HEK293 (cell line): ENCODE results near the gene PBRM1.

ENCODE experiments used
- PBX3 ChIP-seq: sonication (generic); formaldehyde crosslinking; IDR thresholded peaks from 2 replicates; pipeline ENCODE4 v1.8.1; 2022; ENCODE audit warnings: mild to moderate bottlenecking, moderate library complexity, missing genetic modification reagents
- ZBTB17 ChIP-seq: fragments of 450-650 bp; formaldehyde crosslinking; IDR thresholded peaks from 2 replicates; pipeline ENCODE4 v1.5.1; 2016; ENCODE audit warnings: missing biosample characterization, missing genetic modification characterization
- ZNF10 ChIP-seq: fragments of 450-650 bp; formaldehyde crosslinking; IDR thresholded peaks from 2 replicates; pipeline ENCODE4 v1.5.1; 2017; ENCODE audit warnings: missing biosample characterization, missing genetic modification characterization
- ZNF138 ChIP-seq: fragments of 450-650 bp; formaldehyde crosslinking; IDR thresholded peaks from 2 replicates; pipeline ENCODE4 v1.5.1; 2016; ENCODE audit warnings: missing biosample characterization, missing genetic modification characterization, borderline replicate concordance
- ZNF174 ChIP-seq: fragments of 450-650 bp; formaldehyde crosslinking; IDR thresholded peaks from 2 replicates; pipeline ENCODE4 v1.5.0; 2017; ENCODE audit warnings: missing biosample characterization, mild to moderate bottlenecking, missing genetic modification characterization
- ZNF24 ChIP-seq: fragments of 450-650 bp; formaldehyde crosslinking; IDR thresholded peaks from 2 replicates; pipeline ENCODE4 v1.5.1; 2016; ENCODE audit warnings: missing biosample characterization, missing genetic modification characterization
- ZNF335 ChIP-seq: fragments of 450-650 bp; formaldehyde crosslinking; conservative IDR thresholded peaks from 2 replicates; pipeline ENCODE4 v1.5.1; 2016; ENCODE audit warnings: missing biosample characterization, missing genetic modification characterization
- ZNF624 ChIP-seq: fragments of 450-650 bp; formaldehyde crosslinking; IDR thresholded peaks from 2 replicates; pipeline ENCODE4 v1.5.1; 2017; ENCODE audit warnings: missing biosample characterization, missing genetic modification characterization
- ZNF768 ChIP-seq: fragments of 450-650 bp; formaldehyde crosslinking; IDR thresholded peaks from 2 replicates; pipeline ENCODE4 v1.5.1; 2018; ENCODE audit warnings: missing biosample characterization, mild to moderate bottlenecking, missing genetic modification characterization
- ZNF791 ChIP-seq: fragments of 450-650 bp; formaldehyde crosslinking; IDR thresholded peaks from 2 replicates; pipeline ENCODE4 v1.5.1; 2016; ENCODE audit warnings: missing biosample characterization, missing genetic modification characterization
- TF ChIP-seq, protein P1 (sequence below): fragments of 450-650 bp; formaldehyde crosslinking; IDR thresholded peaks from 2 replicates; pipeline ENCODE4 v1.5.1; 2016; ENCODE audit warnings: missing biosample characterization, missing genetic modification characterization

- TF ChIP-seq ZNF768 (tag by site-specific recombination): no peak
- TF ChIP-seq, protein P1, sequence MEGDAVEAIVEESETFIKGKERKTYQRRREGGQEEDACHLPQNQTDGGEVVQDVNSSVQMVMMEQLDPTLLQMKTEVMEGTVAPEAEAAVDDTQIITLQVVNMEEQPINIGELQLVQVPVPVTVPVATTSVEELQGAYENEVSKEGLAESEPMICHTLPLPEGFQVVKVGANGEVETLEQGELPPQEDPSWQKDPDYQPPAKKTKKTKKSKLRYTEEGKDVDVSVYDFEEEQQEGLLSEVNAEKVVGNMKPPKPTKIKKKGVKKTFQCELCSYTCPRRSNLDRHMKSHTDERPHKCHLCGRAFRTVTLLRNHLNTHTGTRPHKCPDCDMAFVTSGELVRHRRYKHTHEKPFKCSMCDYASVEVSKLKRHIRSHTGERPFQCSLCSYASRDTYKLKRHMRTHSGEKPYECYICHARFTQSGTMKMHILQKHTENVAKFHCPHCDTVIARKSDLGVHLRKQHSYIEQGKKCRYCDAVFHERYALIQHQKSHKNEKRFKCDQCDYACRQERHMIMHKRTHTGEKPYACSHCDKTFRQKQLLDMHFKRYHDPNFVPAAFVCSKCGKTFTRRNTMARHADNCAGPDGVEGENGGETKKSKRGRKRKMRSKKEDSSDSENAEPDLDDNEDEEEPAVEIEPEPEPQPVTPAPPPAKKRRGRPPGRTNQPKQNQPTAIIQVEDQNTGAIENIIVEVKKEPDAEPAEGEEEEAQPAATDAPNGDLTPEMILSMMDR (tag by site-specific recombination): no peak
- no peak for TF ChIP-seq ZNF174 (tag by site-specific recombination)
- no peak for TF ChIP-seq PBX3 (CRISPR knock-in tag)
- TF ChIP-seq ZBTB17: no peak
- no peak for TF ChIP-seq ZNF10 (tag by site-specific recombination)
- no peak for TF ChIP-seq ZNF24 (tag by site-specific recombination)
- no peak for TF ChIP-seq ZNF791 (tag by site-specific recombination)
- no peak for TF ChIP-seq ZNF624 (tag by site-specific recombination)
- no peak for TF ChIP-seq ZNF335 (tag by site-specific recombination)
- TF ChIP-seq ZNF138 (tag by site-specific recombination): no peak
Observed at GRCh38 chr3:52651592-52651991, 34.1 kb downstream of the PBRM1 start.
